ENCODE data around the gene PEDS1.
A peak's percentile ranks its signal among the peaks of the same experiment; 100 is the strongest.

The PEDS1 gene

DNA sequence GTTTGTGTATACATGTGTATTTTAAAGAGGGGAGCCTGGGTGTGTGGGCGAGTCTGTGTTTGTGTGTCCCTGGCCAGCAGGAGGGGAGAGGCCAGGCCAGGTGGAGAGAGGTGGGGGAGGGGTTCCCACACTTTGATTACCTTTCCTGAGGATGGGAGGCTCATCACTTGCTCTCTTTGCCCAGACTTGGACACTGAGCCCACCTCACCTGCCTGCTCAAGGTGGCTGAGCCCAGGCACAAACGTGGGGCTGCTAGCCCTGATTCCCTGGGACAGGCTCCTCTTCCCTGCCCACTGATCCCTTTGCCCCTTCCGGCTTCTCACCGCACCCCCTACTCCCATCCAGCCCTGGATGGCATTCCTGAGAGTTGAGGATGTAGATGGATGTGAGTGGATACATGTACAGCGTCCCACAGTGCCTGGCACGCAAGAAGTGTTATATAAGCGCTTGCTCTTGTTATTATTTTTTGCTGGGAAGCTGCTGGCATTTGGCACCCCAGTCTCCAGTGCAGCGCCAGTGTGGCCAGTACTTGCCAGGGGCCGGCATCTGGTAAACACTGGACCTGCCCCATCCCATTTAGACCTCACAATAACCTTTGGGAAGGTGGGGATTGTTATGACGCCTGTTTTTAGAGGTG, 39.8 kb upstream of the PEDS1 start:
- peak overlapping the region; percentile 91 for H3K27ac ChIP-seq
- TF ChIP-seq, protein P1, sequence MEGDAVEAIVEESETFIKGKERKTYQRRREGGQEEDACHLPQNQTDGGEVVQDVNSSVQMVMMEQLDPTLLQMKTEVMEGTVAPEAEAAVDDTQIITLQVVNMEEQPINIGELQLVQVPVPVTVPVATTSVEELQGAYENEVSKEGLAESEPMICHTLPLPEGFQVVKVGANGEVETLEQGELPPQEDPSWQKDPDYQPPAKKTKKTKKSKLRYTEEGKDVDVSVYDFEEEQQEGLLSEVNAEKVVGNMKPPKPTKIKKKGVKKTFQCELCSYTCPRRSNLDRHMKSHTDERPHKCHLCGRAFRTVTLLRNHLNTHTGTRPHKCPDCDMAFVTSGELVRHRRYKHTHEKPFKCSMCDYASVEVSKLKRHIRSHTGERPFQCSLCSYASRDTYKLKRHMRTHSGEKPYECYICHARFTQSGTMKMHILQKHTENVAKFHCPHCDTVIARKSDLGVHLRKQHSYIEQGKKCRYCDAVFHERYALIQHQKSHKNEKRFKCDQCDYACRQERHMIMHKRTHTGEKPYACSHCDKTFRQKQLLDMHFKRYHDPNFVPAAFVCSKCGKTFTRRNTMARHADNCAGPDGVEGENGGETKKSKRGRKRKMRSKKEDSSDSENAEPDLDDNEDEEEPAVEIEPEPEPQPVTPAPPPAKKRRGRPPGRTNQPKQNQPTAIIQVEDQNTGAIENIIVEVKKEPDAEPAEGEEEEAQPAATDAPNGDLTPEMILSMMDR (conservative IDR thresholded peaks at IDR 0.05), result no peak
- no peak for TF ChIP-seq ZFX (IDR thresholded peaks at IDR 0.05)

DNA sequence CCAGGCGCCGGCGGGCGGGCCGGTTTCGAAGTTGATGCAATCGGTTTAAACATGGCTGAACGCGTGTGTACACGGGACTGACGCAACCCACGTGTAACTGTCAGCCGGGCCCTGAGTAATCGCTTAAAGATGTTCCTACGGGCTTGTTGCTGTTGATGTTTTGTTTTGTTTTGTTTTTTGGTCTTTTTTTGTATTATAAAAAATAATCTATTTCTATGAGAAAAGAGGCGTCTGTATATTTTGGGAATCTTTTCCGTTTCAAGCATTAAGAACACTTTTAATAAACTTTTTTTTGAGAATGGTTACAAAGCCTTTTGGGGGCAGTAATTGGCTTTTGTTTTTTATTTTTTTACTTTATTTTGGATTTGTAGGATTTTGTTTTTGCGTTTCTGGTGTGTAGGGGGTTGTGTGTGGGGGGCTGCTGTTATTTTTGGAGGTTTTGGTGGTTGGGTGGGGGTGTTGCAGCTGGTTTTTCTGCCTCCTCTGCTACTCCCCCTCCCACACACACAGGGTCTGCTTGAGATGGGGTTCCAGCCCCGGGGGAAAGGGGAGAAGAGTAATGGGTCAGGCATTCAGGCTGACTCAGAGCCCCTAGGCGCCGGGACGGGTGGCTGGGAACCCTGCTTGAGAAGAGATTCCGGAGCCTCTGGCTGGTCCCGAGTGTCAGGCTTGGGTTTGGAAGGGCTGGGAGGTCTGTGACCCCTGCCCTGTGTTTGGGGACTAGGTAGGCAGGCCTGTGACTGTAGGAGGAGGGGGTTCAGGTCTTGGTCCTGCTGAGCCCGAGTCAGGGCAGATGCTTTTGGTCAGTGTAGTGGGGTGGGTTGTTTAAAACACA, 39.1 kb upstream of the PEDS1 start:
- H3K27ac ChIP-seq, result peak overlapping the region; percentile 91
- TF ChIP-seq, protein P1 (conservative IDR thresholded peaks at IDR 0.05), result no peak
- TF ChIP-seq ZFX (IDR thresholded peaks at IDR 0.05), result no peak

DNA sequence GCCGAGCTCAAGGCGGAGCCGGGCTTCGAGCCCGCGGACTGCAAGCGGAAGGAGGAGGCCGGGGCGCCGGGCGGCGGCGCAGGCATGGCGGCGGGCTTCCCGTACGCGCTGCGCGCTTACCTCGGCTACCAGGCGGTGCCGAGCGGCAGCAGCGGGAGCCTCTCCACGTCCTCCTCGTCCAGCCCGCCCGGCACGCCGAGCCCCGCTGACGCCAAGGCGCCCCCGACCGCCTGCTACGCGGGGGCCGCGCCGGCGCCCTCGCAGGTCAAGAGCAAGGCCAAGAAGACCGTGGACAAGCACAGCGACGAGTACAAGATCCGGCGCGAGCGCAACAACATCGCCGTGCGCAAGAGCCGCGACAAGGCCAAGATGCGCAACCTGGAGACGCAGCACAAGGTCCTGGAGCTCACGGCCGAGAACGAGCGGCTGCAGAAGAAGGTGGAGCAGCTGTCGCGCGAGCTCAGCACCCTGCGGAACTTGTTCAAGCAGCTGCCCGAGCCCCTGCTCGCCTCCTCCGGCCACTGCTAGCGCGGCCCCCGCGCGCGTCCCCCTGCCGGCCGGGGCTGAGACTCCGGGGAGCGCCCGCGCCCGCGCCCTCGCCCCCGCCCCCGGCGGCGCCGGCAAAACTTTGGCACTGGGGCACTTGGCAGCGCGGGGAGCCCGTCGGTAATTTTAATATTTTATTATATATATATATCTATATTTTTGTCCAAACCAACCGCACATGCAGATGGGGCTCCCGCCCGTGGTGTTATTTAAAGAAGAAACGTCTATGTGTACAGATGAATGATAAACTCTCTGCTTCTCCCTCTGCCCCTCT, 38.2 kb upstream of the PEDS1 start:
- H3K27ac ChIP-seq, result peak overlapping the region; percentile 91
- peak; percentile 91; the same call in 1 of the 2 replicates for TF ChIP-seq ZFX (IDR thresholded peaks at IDR 0.05)
- TF ChIP-seq, protein P1 (conservative IDR thresholded peaks at IDR 0.05), result no peak; the same call in 1 of the 2 replicates

DNA sequence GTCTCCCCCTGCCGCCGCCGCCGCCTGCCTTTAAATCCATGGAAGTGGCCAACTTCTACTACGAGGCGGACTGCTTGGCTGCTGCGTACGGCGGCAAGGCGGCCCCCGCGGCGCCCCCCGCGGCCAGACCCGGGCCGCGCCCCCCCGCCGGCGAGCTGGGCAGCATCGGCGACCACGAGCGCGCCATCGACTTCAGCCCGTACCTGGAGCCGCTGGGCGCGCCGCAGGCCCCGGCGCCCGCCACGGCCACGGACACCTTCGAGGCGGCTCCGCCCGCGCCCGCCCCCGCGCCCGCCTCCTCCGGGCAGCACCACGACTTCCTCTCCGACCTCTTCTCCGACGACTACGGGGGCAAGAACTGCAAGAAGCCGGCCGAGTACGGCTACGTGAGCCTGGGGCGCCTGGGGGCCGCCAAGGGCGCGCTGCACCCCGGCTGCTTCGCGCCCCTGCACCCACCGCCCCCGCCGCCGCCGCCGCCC, 37.6 kb upstream of the PEDS1 start:
- peak overlapping the region; percentile 91 for H3K27ac ChIP-seq
- TF ChIP-seq, protein P1 (conservative IDR thresholded peaks at IDR 0.05), result no peak
- TF ChIP-seq ZFX (IDR thresholded peaks at IDR 0.05), result no peak

DNA sequence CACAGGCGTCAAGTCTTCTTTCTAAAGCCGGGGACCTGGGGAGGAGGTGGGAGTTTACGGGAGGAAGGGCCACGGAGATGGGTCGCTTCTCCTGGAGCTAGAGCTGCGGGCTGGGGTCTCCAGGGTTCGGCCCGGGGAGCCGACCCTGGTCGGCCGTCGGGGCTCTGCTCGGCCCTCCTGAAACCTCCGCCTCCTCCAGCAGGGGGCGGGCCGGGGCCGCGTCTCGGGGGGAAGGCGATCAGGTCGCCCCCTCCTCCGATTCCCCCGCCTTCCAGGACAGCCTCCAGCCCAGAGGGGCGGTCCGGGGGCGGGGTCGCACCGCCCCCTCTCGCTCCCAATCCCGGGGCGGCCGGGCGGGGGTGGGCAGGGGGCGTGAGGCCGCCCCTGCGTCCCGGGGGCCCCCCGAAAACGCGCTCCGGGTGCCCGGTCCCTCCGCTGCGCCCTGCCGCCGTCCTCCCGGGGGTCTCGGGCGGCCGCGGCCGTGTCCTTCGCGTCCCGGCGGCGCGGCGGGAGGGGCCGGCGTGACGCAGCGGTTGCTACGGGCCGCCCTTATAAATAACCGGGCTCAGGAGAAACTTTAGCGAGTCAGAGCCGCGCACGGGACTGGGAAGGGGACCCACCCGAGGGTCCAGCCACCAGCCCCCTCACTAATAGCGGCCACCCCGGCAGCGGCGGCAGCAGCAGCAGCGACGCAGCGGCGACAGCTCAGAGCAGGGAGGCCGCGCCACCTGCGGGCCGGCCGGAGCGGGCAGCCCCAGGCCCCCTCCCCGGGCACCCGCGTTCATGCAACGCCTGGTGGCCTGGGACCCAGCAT, 36.9 kb upstream of the PEDS1 start, which contains the start of gene CEBPB:
CEBPB (plus strand) TSS at position 580 of the 814 bp plus-strand sequence; CDS start at position 784, 204 bp downstream.
- H3K27ac ChIP-seq, result peak within 1 kb of the TSS; percentile 91
- no peak for TF ChIP-seq ZFX (IDR thresholded peaks at IDR 0.05)
- TF ChIP-seq, protein P1 (conservative IDR thresholded peaks at IDR 0.05), result peak; percentile 70

DNA sequence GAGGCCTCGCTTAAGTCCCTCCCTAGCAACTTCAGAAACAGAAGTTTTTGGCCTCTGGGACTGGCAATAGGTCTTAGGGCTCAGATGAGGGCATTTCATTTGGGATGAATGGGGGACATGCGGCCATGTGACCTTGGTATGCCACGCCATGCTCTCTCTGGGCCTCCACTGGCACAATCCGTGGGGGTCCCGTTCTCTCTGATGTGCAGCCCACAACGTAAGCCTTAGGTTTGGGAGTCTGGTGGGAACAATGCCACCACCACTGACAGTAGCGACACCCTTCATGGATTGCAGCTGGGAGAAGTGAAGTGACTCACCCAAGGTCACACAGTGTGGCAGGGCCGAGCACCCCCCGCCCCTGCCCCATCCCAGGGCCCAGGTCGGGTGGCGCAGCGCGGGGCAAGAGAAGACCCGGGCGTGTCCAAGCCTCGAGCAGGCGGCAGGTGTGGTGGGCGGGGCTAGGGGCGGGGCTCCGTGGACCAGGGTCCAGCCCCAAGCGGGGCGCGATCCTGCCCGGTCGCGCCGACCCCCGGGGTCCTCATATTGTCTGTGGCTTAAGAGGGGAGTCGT, 36.2 kb upstream of the PEDS1 start:
- peak overlapping the region; percentile 91 for H3K27ac ChIP-seq
- no peak for TF ChIP-seq ZFX (IDR thresholded peaks at IDR 0.05)
- TF ChIP-seq, protein P1 (conservative IDR thresholded peaks at IDR 0.05), result no peak

Measured in C4-2B (cell line).